ENCODE results near the gene RBKS. TPM values are rescaled to one million over a fixed set of nuclear protein-coding genes. Genes with fewer than 3 reads are reported as not detected.

RBKS gene
- total and polyA plus RNA-seq, 2 of the 8 experiments (the other 6 are each of a cell fraction or from before 2014, with no cell fraction given) = 1.1 to 1.5 TPM

DNA sequence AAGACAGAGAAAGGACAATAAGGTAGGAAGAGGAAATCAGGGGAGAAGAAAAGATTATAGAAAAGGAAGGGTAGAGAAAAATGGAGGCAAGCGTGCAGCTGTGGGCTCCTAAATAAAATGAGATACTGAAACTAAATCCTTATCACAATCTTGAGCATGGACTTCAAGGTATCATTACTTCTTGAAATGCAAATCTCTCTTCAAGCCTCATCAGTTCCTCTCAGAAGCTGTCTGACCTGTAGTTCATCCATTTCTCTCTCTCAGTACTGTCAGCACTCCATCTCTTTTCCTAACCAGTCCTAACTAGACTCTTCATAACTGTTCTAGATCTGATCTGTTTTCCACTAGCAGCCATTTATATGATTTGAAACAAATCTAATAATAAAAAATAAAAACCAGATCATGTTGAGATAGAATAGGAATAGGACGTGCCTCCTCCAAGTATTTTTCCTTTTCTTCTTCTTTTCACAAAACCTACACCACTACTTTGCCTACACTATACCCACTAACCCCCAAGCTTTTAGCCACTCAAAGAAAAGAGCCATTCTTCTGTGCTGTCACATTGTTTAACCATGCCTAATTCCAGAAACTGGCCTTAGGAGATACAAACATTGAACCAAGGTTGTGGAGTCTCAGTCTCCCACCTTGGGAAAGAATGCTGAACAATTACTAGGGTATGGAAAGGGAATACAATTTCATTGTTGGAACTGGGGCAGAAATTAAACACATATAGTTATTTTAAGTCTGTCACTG, 21.4 kb upstream of the RBKS start (continued):
- TF ChIP-seq, protein P1, sequence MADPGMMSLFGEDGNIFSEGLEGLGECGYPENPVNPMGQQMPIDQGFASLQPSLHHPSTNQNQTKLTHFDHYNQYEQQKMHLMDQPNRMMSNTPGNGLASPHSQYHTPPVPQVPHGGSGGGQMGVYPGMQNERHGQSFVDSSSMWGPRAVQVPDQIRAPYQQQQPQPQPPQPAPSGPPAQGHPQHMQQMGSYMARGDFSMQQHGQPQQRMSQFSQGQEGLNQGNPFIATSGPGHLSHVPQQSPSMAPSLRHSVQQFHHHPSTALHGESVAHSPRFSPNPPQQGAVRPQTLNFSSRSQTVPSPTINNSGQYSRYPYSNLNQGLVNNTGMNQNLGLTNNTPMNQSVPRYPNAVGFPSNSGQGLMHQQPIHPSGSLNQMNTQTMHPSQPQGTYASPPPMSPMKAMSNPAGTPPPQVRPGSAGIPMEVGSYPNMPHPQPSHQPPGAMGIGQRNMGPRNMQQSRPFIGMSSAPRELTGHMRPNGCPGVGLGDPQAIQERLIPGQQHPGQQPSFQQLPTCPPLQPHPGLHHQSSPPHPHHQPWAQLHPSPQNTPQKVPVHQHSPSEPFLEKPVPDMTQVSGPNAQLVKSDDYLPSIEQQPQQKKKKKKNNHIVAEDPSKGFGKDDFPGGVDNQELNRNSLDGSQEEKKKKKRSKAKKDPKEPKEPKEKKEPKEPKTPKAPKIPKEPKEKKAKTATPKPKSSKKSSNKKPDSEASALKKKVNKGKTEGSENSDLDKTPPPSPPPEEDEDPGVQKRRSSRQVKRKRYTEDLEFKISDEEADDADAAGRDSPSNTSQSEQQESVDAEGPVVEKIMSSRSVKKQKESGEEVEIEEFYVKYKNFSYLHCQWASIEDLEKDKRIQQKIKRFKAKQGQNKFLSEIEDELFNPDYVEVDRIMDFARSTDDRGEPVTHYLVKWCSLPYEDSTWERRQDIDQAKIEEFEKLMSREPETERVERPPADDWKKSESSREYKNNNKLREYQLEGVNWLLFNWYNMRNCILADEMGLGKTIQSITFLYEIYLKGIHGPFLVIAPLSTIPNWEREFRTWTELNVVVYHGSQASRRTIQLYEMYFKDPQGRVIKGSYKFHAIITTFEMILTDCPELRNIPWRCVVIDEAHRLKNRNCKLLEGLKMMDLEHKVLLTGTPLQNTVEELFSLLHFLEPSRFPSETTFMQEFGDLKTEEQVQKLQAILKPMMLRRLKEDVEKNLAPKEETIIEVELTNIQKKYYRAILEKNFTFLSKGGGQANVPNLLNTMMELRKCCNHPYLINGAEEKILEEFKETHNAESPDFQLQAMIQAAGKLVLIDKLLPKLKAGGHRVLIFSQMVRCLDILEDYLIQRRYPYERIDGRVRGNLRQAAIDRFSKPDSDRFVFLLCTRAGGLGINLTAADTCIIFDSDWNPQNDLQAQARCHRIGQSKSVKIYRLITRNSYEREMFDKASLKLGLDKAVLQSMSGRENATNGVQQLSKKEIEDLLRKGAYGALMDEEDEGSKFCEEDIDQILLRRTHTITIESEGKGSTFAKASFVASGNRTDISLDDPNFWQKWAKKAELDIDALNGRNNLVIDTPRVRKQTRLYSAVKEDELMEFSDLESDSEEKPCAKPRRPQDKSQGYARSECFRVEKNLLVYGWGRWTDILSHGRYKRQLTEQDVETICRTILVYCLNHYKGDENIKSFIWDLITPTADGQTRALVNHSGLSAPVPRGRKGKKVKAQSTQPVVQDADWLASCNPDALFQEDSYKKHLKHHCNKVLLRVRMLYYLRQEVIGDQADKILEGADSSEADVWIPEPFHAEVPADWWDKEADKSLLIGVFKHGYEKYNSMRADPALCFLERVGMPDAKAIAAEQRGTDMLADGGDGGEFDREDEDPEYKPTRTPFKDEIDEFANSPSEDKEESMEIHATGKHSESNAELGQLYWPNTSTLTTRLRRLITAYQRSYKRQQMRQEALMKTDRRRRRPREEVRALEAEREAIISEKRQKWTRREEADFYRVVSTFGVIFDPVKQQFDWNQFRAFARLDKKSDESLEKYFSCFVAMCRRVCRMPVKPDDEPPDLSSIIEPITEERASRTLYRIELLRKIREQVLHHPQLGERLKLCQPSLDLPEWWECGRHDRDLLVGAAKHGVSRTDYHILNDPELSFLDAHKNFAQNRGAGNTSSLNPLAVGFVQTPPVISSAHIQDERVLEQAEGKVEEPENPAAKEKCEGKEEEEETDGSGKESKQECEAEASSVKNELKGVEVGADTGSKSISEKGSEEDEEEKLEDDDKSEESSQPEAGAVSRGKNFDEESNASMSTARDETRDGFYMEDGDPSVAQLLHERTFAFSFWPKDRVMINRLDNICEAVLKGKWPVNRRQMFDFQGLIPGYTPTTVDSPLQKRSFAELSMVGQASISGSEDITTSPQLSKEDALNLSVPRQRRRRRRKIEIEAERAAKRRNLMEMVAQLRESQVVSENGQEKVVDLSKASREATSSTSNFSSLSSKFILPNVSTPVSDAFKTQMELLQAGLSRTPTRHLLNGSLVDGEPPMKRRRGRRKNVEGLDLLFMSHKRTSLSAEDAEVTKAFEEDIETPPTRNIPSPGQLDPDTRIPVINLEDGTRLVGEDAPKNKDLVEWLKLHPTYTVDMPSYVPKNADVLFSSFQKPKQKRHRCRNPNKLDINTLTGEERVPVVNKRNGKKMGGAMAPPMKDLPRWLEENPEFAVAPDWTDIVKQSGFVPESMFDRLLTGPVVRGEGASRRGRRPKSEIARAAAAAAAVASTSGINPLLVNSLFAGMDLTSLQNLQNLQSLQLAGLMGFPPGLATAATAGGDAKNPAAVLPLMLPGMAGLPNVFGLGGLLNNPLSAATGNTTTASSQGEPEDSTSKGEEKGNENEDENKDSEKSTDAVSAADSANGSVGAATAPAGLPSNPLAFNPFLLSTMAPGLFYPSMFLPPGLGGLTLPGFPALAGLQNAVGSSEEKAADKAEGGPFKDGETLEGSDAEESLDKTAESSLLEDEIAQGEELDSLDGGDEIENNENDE (IDR thresholded peaks at IDR 0.05; ENCODE audit: insufficient replicate concordance, low read length) = no peak
- no peak for TF ChIP-seq ASH2L (IDR thresholded peaks at IDR 0.05; ENCODE audit: low read length)
- TF ChIP-seq SUZ12 (IDR thresholded peaks at IDR 0.05; ENCODE audit: low read length) = no peak
- TF ChIP-seq, protein P2, sequence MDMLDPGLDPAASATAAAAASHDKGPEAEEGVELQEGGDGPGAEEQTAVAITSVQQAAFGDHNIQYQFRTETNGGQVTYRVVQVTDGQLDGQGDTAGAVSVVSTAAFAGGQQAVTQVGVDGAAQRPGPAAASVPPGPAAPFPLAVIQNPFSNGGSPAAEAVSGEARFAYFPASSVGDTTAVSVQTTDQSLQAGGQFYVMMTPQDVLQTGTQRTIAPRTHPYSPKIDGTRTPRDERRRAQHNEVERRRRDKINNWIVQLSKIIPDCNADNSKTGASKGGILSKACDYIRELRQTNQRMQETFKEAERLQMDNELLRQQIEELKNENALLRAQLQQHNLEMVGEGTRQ (IDR thresholded peaks at IDR 0.05; ENCODE audit: low read length) = no peak
- TF ChIP-seq GTF2F1 (IDR thresholded peaks at IDR 0.05; ENCODE audit: borderline replicate concordance, low read depth, low read length) = no peak
- TF ChIP-seq NANOG (IDR thresholded peaks at IDR 0.05; ENCODE audit: insufficient read depth, low read depth, low read length, poor library complexity, severe bottlenecking) = no peak
- TF ChIP-seq BRCA1 (IDR thresholded peaks at IDR 0.05; ENCODE audit: low read depth, low read length) = no peak
- TF ChIP-seq RFX5 (IDR thresholded peaks at IDR 0.05; ENCODE audit: borderline replicate concordance, low read depth, low read length) = no peak
- no peak for TF ChIP-seq MAFK (IDR thresholded peaks at IDR 0.05; ENCODE audit: low read depth, low read length)

Measured in H1 (cell line).